ENCODE results near the gene SULT1C3. TPM values are rescaled to one million over a fixed set of nuclear protein-coding genes. Genes with fewer than 3 reads are reported as not detected.

Gene SULT1C3
- polyA plus RNA-seq, 2 of the 4 experiments (the other 2 are of a cell fraction), result not detected

DNA sequence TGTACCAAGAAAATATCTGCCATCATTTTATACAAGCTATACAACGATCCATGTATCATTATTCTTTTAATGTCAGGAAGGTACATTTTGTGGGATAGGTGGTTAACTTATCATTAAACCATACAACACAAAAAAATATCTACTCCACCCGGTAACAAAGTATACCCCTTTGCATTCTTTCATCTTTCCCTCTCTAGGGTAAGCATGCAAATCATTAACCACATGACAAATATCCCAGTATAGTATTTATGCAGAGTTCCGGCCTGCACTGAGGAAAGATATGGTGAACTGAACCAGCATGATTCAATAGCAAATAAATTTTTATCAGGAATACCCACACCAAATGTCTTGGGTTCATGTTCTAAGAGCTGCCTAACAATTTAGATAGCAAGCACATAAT lies 26.4 kb downstream of the SULT1C3 start:
- POLR2A ChIA-PET, result no interaction called here
- Histone ChIP-seq H3K4me1 (peaks cover 60% of the 10 kb centered on the region), H3K9me3 (no peaks in the 10 kb centered on the region), H3K4me3 (no peak overlapping the region), H3K4me2 (peak overlapping the region; percentile 65), H3K27ac (peak overlapping the region; percentile 83 to 97)
- FAIRE-seq (peak; percentile 32), DNase-seq (ENCODE audit: low read depth in 1 of 2, low spot score in 1 of 2) (peak in 1 of 2 experiments; percentile 35), ATAC-seq (peak in 1 of 2 experiments; percentile 32; a peak in 1 of 6 replicates)
- 13% methylated on average over 3 of the region's 3 CpGs for WGBS (ENCODE audit: missing lambda C conversion rate)
- CTCF ChIA-PET, result interaction anchor here (1.0 to 1.6 kb wide), 3 partner anchors 50 to 317 kb away, joined by 3 to 7 read pairs (median 4); no protein-coding TSS in a partner anchor
- TF ChIP-seq GATA3 (IDR thresholded peaks at IDR 0.05; ENCODE audit: borderline replicate concordance), result peak; percentile 26; the same call in 1 of the 2 replicates
- TF ChIP-seq, protein P1, sequence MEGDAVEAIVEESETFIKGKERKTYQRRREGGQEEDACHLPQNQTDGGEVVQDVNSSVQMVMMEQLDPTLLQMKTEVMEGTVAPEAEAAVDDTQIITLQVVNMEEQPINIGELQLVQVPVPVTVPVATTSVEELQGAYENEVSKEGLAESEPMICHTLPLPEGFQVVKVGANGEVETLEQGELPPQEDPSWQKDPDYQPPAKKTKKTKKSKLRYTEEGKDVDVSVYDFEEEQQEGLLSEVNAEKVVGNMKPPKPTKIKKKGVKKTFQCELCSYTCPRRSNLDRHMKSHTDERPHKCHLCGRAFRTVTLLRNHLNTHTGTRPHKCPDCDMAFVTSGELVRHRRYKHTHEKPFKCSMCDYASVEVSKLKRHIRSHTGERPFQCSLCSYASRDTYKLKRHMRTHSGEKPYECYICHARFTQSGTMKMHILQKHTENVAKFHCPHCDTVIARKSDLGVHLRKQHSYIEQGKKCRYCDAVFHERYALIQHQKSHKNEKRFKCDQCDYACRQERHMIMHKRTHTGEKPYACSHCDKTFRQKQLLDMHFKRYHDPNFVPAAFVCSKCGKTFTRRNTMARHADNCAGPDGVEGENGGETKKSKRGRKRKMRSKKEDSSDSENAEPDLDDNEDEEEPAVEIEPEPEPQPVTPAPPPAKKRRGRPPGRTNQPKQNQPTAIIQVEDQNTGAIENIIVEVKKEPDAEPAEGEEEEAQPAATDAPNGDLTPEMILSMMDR (IDR thresholded peaks at IDR 0.05), result no peak

- Histone ChIP-seq H3K9me3 (no peaks in the 10 kb centered on the region), H3K4me3 (0 out of 3 replicates have a peak overlapping the region, but pooled peaks have one; percentile 4), H3K27ac (peak overlapping the region; percentile 83 to 97), H3K4me2 (peak overlapping the region; percentile 65), H3K4me1 (peaks cover 69% of the 10 kb centered on the region)
- CTCF ChIA-PET, result interaction anchor here (1.4 to 1.6 kb wide), 2 partner anchors 51 to 84 kb away, joined by 4 to 7 read pairs; no protein-coding TSS in a partner anchor
- DNase-seq (ENCODE audit: low read depth in 1 of 2, low spot score in 1 of 2) (peak in 1 of 2 experiments; percentile 59), FAIRE-seq (no peak), ATAC-seq (peak; percentile 49 to 70; a peak in 4 of 6 replicates)
- POLR2A ChIA-PET, result no interaction called here
- 13% methylated on average over 5 of the region's 5 CpGs for WGBS (ENCODE audit: missing lambda C conversion rate)
- TF ChIP-seq, protein P1 (IDR thresholded peaks at IDR 0.05), result no peak
- TF ChIP-seq JUN (IDR thresholded peaks at IDR 0.05), result peak in 1 of 2 experiments; percentile 44; a peak in 2 of 5 replicates
- TF ChIP-seq CBX8 (IDR thresholded peaks at IDR 0.05), result no peak
- TF ChIP-seq, protein P2, sequence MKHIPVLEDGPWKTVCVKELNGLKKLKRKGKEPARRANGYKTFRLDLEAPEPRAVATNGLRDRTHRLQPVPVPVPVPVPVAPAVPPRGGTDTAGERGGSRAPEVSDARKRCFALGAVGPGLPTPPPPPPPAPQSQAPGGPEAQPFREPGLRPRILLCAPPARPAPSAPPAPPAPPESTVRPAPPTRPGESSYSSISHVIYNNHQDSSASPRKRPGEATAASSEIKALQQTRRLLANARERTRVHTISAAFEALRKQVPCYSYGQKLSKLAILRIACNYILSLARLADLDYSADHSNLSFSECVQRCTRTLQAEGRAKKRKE (CRISPR knock-in tag; IDR thresholded peaks at IDR 0.05; ENCODE audit: low read depth), result no peak
- peak; percentile 70 for TF ChIP-seq JUNB (IDR thresholded peaks at IDR 0.05)
- TF ChIP-seq EP300 (IDR thresholded peaks at IDR 0.05), result peak; percentile 75 to 78; a peak in 3 of 5 replicates
- TF ChIP-seq NFE2L2 (conservative IDR thresholded peaks at IDR 0.05; ENCODE audit: low read length), result no peak
- no peak for TF ChIP-seq MAZ (IDR thresholded peaks at IDR 0.05; ENCODE audit: borderline replicate concordance, low read depth, low read length)
- no peak for TF ChIP-seq BHLHE40 (IDR thresholded peaks at IDR 0.05; ENCODE audit: low read depth, low read length)
- TF ChIP-seq HOXA7 (CRISPR knock-in tag; IDR thresholded peaks at IDR 0.05), result no peak
- TF ChIP-seq USF2 (IDR thresholded peaks at IDR 0.05), result no peak
- no peak for TF ChIP-seq FOXS1 (CRISPR knock-in tag; IDR thresholded peaks at IDR 0.05)
- TF ChIP-seq ZNF302 (CRISPR knock-in tag; IDR thresholded peaks at IDR 0.05), result no peak
- no peak for TF ChIP-seq CHD4 (IDR thresholded peaks at IDR 0.05; ENCODE audit: borderline replicate concordance)
- no peak for TF ChIP-seq CHD2 (IDR thresholded peaks at IDR 0.05; ENCODE audit: low read length, partially characterized antibody)
- TF ChIP-seq HDAC2 (IDR thresholded peaks at IDR 0.05), result no peak
- no peak for TF ChIP-seq MAFK (IDR thresholded peaks at IDR 0.05; ENCODE audit: partially characterized antibody)
- TF ChIP-seq MYC (IDR thresholded peaks at IDR 0.05; ENCODE audit: borderline replicate concordance, low read length), result no peak
- TF ChIP-seq RAD21 (conservative IDR thresholded peaks at IDR 0.05 in 1 of 2, IDR thresholded peaks at IDR 0.05 in 1 of 2), result peak in 1 of 2 experiments; percentile 21; a peak in 1 of 5 replicates
- TF ChIP-seq POLR2A (IDR thresholded peaks at IDR 0.05; ENCODE audit: low read length), result no peak
- TF ChIP-seq ZC3H11A (IDR thresholded peaks at IDR 0.05), result no peak
- no peak for TF ChIP-seq ZSCAN20 (CRISPR knock-in tag; IDR thresholded peaks at IDR 0.05)
- peak; percentile 42; the same call in 1 of the 2 replicates for TF ChIP-seq FOSL2 (IDR thresholded peaks at IDR 0.05)
- peak; percentile 22; the same call in 1 of the 2 replicates for TF ChIP-seq FOSL2 (CRISPR knock-in tag; IDR thresholded peaks at IDR 0.05)
- TF ChIP-seq HEYL (CRISPR knock-in tag; IDR thresholded peaks at IDR 0.05), result no peak
- no peak for TF ChIP-seq HOXB13 (CRISPR knock-in tag; IDR thresholded peaks at IDR 0.05; ENCODE audit: low read depth)
- no peak for TF ChIP-seq HOXB5 (CRISPR knock-in tag; IDR thresholded peaks at IDR 0.05)
- TF ChIP-seq RFX5 (IDR thresholded peaks at IDR 0.05), result no peak
- TF ChIP-seq CEBPB (IDR thresholded peaks at IDR 0.05), result peak; percentile 94 to 97
- TF ChIP-seq, protein P3, sequence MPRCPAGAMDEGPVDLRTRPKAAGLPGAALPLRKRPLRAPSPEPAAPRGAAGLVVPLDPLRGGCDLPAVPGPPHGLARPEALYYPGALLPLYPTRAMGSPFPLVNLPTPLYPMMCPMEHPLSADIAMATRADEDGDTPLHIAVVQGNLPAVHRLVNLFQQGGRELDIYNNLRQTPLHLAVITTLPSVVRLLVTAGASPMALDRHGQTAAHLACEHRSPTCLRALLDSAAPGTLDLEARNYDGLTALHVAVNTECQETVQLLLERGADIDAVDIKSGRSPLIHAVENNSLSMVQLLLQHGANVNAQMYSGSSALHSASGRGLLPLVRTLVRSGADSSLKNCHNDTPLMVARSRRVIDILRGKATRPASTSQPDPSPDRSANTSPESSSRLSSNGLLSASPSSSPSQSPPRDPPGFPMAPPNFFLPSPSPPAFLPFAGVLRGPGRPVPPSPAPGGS (IDR thresholded peaks at IDR 0.05), result peak; percentile 64; the same call in 1 of the 3 replicates
- TF ChIP-seq, protein P4, sequence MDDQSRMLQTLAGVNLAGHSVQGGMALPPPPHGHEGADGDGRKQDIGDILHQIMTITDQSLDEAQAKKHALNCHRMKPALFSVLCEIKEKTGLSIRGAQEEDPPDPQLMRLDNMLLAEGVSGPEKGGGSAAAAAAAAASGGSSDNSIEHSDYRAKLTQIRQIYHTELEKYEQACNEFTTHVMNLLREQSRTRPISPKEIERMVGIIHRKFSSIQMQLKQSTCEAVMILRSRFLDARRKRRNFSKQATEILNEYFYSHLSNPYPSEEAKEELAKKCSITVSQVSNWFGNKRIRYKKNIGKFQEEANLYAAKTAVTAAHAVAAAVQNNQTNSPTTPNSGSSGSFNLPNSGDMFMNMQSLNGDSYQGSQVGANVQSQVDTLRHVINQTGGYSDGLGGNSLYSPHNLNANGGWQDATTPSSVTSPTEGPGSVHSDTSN (IDR thresholded peaks at IDR 0.05), result no peak
These were observed 27.3 kb downstream of the SULT1C3 start for GRCh38 chr2:108267101-108267500.

All from A549 (cell line).